A549 (cell line): ENCODE results near the gene IL2RA.

Source experiments
- ATOH8 ChIP-seq: fragments of 250-450 bp; sonication (Bioruptor Pico); IDR thresholded peaks from 2 replicates; pipeline ENCODE4 v1.5.0; 2020; ENCODE audit warnings: low read depth, mild to moderate bottlenecking, moderate library complexity
- BHLHE40 ChIP-seq: IDR thresholded peaks from 2 replicates; pipeline ENCODE4 v1.6.1; 2012; ENCODE audit warnings: low read depth, low read length, inconsistent platforms
- CTCF ChIP-seq: fragments of >200 bp; sonication (Bioruptor Twin); formaldehyde crosslinking; IDR thresholded peaks from 3 replicates; pipeline ENCODE4 v1.5.1; 2016
- EP300 ChIP-seq, 2 experiments: fragments of >200 bp; sonication (Bioruptor Twin); formaldehyde crosslinking; IDR thresholded peaks; 2 replicates in 1 of 2; 3 replicates in 1 of 2; pipeline ENCODE4 v1.6.1; 2016 to 2017
- KDM1A ChIP-seq: fragments of 200-600 bp; sonication (generic); IDR thresholded peaks from 2 replicates; pipeline ENCODE4 v1.6.1; 2016; ENCODE audit warnings: low read depth, mild to moderate bottlenecking
- NR3C1 ChIP-seq: fragments of >200 bp; sonication (Bioruptor Twin); formaldehyde crosslinking; IDR thresholded peaks from 3 replicates; pipeline ENCODE4 v1.6.1; 2017
- POLR2A ChIP-seq: IDR thresholded peaks from 2 replicates; pipeline ENCODE4 v1.6.1; 2012; ENCODE audit warnings: mild to moderate bottlenecking, low read length
- RARB ChIP-seq: fragments of 250-450 bp; sonication (Bioruptor Pico); IDR thresholded peaks from 2 replicates; pipeline ENCODE4 v1.8.0; 2021; ENCODE audit warnings: mild to moderate bottlenecking, moderate library complexity
- SREBF2 ChIP-seq: fragments of 450-650 bp; IDR thresholded peaks from 2 replicates; pipeline ENCODE4 v1.6.1; 2014; ENCODE audit warnings: mild to moderate bottlenecking, moderate library complexity
- ZFP36 ChIP-seq: fragments of 450-650 bp; IDR thresholded peaks from 2 replicates; pipeline ENCODE4 v1.6.1; 2014; ENCODE audit warnings: borderline replicate concordance; ENCODE audit not compliant: partially characterized antibody

GRCh38 chr10:6009150-6009549 lies 53.0 kb downstream of the IL2RA start:
- TF ChIP-seq NR3C1 = no peak
- TF ChIP-seq RARB (CRISPR knock-in tag) = no peak
- TF ChIP-seq POLR2A = no peak
- TF ChIP-seq ZFP36 = no peak
- no peak for TF ChIP-seq CTCF
- TF ChIP-seq BHLHE40 = no peak
- no peak for TF ChIP-seq ATOH8 (CRISPR knock-in tag)
- no peak for TF ChIP-seq SREBF2
- no peak for TF ChIP-seq EP300 (IDR thresholded peaks at IDR 0.05)
- TF ChIP-seq KDM1A = no peak
